Amygdala (tissue), 56 donors: Measurements from ENCODE around the gene IL34.

ENCODE experiments used
- DNase-seq, 56 donors: peaks; one replicate each; lab custom pipeline; 2025; lab: John Stamatoyannopoulos, UW

The IL34 gene

DNA sequence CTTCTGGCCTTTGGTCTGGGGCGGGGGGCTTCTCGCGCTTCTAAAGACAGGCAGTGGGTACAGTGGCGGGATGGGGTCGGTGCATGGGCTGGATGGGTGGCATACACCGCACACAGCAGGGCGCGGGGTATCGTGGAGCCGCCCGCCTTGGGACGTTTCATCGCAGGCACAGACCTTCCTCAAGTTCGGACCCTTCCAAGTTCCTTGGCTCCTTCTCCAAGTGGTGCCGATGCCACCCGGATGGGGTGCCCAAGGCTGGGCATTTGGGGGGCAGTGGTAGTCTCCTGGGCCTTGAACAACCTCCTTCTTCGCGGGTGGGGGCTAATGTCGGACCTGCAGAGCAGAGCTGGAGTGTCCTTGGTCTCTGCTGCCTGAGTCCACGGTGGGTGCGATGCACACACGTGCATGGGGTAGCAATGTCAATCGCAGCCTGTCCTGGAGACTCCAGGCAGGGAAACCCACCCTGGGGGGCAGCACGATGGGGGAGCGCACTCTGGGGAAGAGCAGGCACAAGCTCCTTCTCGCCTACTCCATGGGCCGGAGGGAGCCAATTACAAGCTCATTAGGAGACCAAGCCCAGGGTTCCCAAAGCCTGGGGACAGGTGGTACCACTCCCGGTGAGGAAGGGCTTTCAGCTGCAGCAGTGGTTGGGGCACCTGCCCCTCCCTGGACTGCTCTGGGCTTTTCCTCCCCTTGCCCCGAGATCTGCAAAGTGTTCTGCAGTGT lies 40.2 kb downstream of the IL34 start:
- DNase-seq, result peak in 2 of 56 donors; percentile 60 to 78

DNA sequence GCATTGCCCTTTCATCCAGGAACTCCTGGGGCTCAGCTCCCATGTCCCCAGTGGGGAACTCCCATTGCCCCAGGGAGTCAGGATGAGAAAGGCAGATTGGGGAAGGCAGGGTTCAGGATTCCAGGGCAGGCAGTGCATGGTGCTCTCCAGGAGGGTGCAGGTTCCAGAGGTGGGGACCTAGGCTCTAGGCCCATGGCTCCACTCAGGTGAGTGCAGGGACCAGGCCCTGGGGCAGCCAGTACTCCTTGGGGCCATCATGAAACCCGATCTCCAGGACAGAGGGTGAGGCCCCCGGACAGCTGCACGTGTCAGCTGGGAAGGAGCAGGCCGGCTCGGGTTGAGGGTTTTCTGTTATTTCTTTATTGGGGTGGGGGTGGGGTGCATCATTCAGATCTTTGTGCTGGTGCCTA lies 40.7 kb downstream of the IL34 start:
- DNase-seq, result no peak

DNA sequence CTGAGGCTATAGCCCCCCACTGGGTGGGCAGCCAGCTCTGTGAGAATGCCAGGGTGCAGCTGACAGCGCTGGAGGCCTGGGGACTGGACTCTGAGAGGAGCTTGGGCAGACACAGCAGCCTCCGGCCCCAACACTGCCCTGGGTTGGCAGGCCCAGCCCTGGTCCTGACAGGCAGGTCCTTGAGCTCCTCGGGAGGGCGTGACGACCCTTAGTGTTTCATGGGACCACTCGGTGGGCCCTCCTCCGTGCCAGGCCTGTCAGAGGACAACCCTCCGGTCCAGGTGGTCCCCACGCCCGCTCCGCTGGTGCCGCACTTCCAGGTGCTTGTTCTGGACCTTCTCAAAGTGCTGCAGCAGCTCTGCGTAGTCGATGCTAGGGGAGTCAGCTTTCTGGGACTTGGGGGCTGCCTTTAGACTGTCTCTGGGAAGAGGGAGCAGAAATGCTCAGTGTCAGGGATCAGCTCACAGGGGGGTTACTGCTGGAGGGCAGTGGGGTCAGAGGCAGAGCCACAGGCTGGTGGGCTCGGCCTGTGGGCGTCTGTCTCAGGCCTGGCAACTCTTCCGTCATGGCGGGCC lies 41.4 kb downstream of the IL34 start:
- DNase-seq, result peak in 9 of 56 donors; percentile 38 to 61 (median 50)

- DNase-seq, result peak in 55 of 56 donors; percentile 39 to 94 (median 83)
Measured at GRCh38 chr16:70688246-70688742, 41.9 kb downstream of the IL34 start.

DNA sequence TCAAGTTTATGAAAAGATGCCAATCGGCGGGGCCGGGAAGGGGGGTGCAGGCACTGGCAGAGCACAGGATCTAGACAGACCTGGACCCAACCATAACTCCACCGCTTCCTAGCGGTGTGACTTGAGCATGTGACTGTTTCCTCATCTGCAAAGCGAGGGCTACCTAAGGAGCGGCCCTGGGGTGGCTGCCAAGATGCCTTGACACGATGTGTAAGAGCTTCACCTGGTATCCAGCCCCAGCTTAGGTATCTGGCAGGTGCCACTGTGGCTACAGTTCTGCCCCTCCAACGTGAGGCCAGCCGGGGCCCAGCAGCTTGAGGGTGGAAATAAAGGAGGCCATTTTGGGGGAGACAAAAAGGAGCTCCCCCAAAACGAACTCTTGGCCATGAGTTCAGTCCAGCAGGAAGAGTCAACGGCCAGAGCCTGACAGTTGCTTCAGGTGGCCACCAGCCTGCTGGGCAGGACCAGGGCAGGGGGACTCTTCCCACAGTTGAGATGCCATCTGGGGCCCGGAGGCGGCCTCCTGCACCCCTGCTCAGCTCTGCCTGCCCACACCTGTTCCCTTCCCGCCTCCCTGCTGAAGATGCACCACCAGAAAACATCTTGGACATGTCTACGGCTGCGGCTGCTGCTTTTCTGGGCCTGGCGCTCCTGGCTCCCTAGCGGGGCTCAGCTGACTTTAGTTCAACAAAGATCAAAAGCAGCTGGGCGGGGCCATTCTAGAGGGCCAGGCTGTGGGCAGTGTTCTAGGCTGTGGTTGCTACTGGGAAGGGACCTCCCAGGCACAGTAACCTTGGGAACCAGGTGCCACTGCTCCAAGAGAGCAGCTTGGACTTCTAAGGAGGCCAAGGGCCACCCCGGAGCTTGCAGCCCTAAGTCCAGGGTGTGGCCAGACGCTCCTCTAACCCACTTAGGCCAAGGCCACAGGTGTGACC lies 42.9 kb downstream of the IL34 start:
- peak in 1 of 56 donors; percentile 36 for DNase-seq

DNA sequence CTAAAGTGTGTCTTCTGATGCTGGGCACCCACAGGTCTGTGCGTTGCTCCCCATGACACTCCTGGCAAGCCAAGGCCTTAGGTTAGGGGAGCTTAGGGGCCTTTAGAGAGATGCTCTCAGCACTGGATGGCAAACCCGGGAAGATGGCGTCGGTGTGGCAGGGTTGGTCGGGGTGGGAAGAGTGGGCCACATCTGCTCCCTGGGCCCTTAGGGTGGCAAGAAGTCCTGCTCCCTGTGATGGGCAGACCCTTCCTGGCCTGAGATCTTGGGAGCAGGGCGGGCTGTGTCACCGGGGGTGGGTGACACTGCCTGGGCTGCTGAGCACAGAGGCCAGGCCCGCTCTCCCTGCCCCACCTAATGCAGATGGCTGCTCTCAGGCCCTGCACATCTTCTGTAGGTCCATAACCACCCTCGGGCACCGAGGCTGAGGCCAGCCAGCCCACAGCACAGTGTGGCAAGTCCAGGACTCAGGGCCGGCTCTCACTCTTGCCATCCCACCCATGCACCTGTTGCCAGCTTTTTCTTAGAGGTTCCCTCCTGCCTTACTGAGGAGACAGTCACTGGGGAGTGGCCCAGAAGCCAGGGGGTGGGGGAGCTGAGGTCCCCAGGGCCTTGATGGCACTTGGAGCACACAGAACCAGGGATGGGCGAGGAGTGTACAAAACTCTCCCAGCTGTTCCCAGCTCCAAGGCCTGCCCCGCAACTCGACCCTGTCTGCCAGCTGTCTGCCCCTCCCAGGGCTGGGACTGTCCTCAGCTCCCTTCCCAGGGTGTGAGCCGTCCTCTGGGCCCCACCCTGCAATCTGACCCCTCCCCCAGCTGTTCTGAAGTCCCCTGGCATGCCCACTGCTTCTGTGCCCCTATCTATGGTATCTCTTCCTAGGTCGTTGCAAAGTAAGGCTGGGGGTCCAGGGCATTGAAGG lies 43.9 kb downstream of the IL34 start:
- no peak for DNase-seq

- peak in 52 of 56 donors; percentile 16 to 94 (median 80) for DNase-seq
Measured at GRCh38 chr16:70691223-70692129, 45.1 kb downstream of the IL34 start.

GRCh38 chr16:70692130-70692872 lies 45.9 kb downstream of the IL34 start:
- no peak for DNase-seq

GRCh38 chr16:70692873-70693671 lies 46.7 kb downstream of the IL34 start:
- peak in 2 of 56 donors; percentile 26 to 38 for DNase-seq

GRCh38 chr16:70694088-70694867 lies 47.9 kb downstream of the IL34 start:
- peak in 4 of 56 donors; percentile 18 to 35 (median 28) for DNase-seq

DNA sequence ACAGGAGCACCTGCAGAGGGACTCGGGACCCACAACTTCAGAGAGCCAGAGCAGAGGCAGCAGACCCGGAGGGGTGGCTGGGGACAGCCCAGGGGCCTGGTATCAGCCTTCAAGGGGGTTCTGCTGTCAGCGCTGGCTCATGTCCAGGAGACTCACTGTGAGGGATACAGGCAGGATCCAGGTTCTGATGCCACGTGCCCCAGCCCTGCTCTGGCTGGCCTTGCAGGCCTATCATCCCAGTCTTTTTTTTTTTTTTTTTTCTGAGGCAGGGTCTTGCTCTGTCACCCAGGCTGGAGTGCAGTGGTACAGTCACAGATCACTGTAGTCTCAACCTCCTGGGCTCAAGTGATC lies 48.5 kb downstream of the IL34 start:
- DNase-seq, result no peak

- DNase-seq, result no peak
Measured at GRCh38 chr16:70695331-70696070, 49.1 kb downstream of the IL34 start.

DNA sequence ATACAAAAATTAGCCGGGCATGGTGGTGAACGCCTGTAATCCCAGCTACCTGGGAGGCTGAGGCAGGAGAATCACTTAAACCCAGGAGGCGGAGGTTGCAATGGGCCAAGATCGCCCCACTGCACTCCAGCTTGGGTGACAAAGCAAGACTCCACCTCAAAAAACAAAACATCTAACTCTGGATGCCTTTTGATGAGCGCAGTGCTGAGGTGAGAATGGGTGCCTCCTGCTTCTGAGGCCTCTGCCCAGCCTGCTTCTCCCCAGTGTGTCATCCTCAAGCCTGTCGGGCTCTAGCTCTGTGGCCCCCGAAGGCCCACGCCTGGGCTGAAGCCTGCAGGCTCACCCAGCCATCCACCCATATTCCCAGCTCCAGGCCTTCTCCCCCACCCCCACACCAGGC lies 50.0 kb downstream of the IL34 start:
- no peak for DNase-seq

GRCh38 chr16:70696952-70697593 lies 50.7 kb downstream of the IL34 start:
- no peak for DNase-seq

- no peak for DNase-seq
Measured at GRCh38 chr16:70697594-70698170, 51.3 kb downstream of the IL34 start.
